H9 (cell line): ENCODE data around the gene CLDN2. TPM values are rescaled to one million over a fixed set of nuclear protein-coding genes. Genes with fewer than 3 reads are reported as not detected.

Experiments used
- DNase-seq: peaks from one replicate; pipeline ENCODE4 v3.0.0-alpha.2; 2017
- H2AFZ ChIP-seq: one replicate; pipeline ENCODE4 v1.6.1; 2013; ENCODE audit warnings: mild to moderate bottlenecking, low read length, control low read depth, moderate library complexity
- H2AK5ac ChIP-seq: 2 replicates; pipeline ENCODE4 v1.6.1; 2013; ENCODE audit warnings: low read length, control low read depth, mixed read lengths; ENCODE audit not compliant: insufficient read length
- H2BK120ac ChIP-seq: one replicate; pipeline ENCODE4 v1.6.1; 2013; ENCODE audit warnings: low read depth, mild to moderate bottlenecking, low read length, control low read depth, inconsistent platforms; ENCODE audit not compliant: poor library complexity, severe bottlenecking
- H2BK12ac ChIP-seq: 2 replicates; pipeline ENCODE4 v1.6.1; 2013; ENCODE audit warnings: low read length, control low read depth, mixed read lengths, low read depth; ENCODE audit not compliant: insufficient read length
- H2BK15ac ChIP-seq: 2 replicates; pipeline ENCODE4 v1.6.1; 2013; ENCODE audit warnings: low read depth, low read length, control low read depth
- H2BK20ac ChIP-seq: one replicate; pipeline ENCODE4 v1.6.1; 2013; ENCODE audit warnings: low read depth, mild to moderate bottlenecking, low read length, control low read depth, inconsistent platforms; ENCODE audit not compliant: poor library complexity, severe bottlenecking
- H2BK5ac ChIP-seq: 2 replicates; pipeline ENCODE4 v1.6.1; 2013; ENCODE audit warnings: low read length, control low read depth, mixed read lengths; ENCODE audit not compliant: insufficient read length
- H3K14ac ChIP-seq: 2 replicates; pipeline ENCODE4 v1.6.1; 2013; ENCODE audit warnings: low read length, control low read depth; ENCODE audit not compliant: insufficient read depth
- H3K18ac ChIP-seq: 2 replicates; pipeline ENCODE4 v1.6.1; 2013; ENCODE audit warnings: low read depth, mild to moderate bottlenecking, mixed read lengths, low read length, control low read depth; ENCODE audit not compliant: insufficient read length
- H3K23ac ChIP-seq: 2 replicates; pipeline ENCODE4 v1.6.1; 2013; ENCODE audit warnings: low read length, control low read depth, mixed read lengths, low read depth; ENCODE audit not compliant: insufficient read length
- H3K23me2 ChIP-seq: 2 replicates; pipeline ENCODE4 v1.6.1; 2013; ENCODE audit warnings: low read depth, mild to moderate bottlenecking, mixed read lengths, low read length, control low read depth; ENCODE audit not compliant: insufficient read length, poor library complexity, severe bottlenecking
- H3K27ac ChIP-seq: 2 replicates; pipeline ENCODE4 v1.5.1; 2013; ENCODE audit warnings: low read length, control low read depth, mixed read lengths, low read depth; ENCODE audit not compliant: insufficient read length
- H3K27me3 ChIP-seq: 2 replicates; pipeline ENCODE4 v1.6.1; 2013; ENCODE audit warnings: low read length, control low read depth, inconsistent platforms; ENCODE audit not compliant: insufficient read depth
- H3K4ac ChIP-seq: 2 replicates; pipeline ENCODE4 v1.6.1; 2013; ENCODE audit warnings: low read depth, mild to moderate bottlenecking, control low read depth, inconsistent platforms, low read length, moderate library complexity
- H3K4me1 ChIP-seq: 2 replicates; pipeline ENCODE4 v1.6.1; 2013; ENCODE audit warnings: low read length, control low read depth, inconsistent platforms; ENCODE audit not compliant: insufficient read depth
- H3K4me2 ChIP-seq: 2 replicates; pipeline ENCODE4 v1.6.1; 2013; ENCODE audit warnings: low read length, control low read depth, mixed read lengths; ENCODE audit not compliant: insufficient read length, insufficient read depth
- H3K56ac ChIP-seq: 2 replicates; pipeline ENCODE4 v1.6.1; 2013; ENCODE audit warnings: low read depth, mild to moderate bottlenecking, mixed read lengths, low read length, control low read depth; ENCODE audit not compliant: insufficient read length
- H3K79me1 ChIP-seq: 2 replicates; pipeline ENCODE4 v1.6.1; 2013; ENCODE audit warnings: low read depth, mild to moderate bottlenecking, moderate library complexity, low read length, control low read depth, inconsistent platforms; ENCODE audit not compliant: insufficient read depth, poor library complexity, severe bottlenecking
- H3K79me2 ChIP-seq: 2 replicates; pipeline ENCODE4 v1.6.1; 2013; ENCODE audit warnings: low read length, control low read depth, inconsistent platforms; ENCODE audit not compliant: insufficient read depth
- H3K9ac ChIP-seq: 2 replicates; pipeline ENCODE4 v1.6.1; 2013; ENCODE audit warnings: low read length, control low read depth, mixed read lengths; ENCODE audit not compliant: insufficient read length; ENCODE audit errors: extremely low read depth
- H3K9me3 ChIP-seq: one replicate; pipeline ENCODE4 v1.6.1; 2013; ENCODE audit warnings: low read depth, low read length, inconsistent platforms; ENCODE audit not compliant: control insufficient read depth
- H3T11ph ChIP-seq: one replicate; pipeline ENCODE4 v1.6.1; 2013; ENCODE audit warnings: mild to moderate bottlenecking, low read length, control low read depth, inconsistent platforms
- H4K20me1 ChIP-seq: one replicate; pipeline ENCODE4 v1.6.1; 2013; ENCODE audit not compliant: control insufficient read depth, insufficient read length, insufficient read depth
- H4K5ac ChIP-seq: 2 replicates; pipeline ENCODE4 v1.6.1; 2013; ENCODE audit warnings: low read depth, mild to moderate bottlenecking, mixed read lengths, low read length, control low read depth; ENCODE audit not compliant: insufficient read length
- H4K8ac ChIP-seq: replicated peaks from 2 replicates; pipeline ENCODE4 v1.6.1; 2013; ENCODE audit warnings: low read length, control low read depth, mixed read lengths, low read depth; ENCODE audit not compliant: insufficient read length
- H4K91ac ChIP-seq: 2 replicates; pipeline ENCODE4 v1.6.1; 2013; ENCODE audit warnings: low read depth, mild to moderate bottlenecking, moderate library complexity, mixed read lengths, low read length, control low read depth; ENCODE audit not compliant: insufficient read length
- H3K27ac Mint-ChIP-seq, 3 experiments: 2 replicates in 2 of 3; 3 replicates in 1 of 3; pipeline ENCODE4 v1.8.0; 2020 to 2021; ENCODE audit warnings: mixed read lengths in 3 of 3, mild to moderate bottlenecking in 1 of 3, moderate library complexity in 1 of 3
- H3K27me3 Mint-ChIP-seq: 2 replicates; pipeline ENCODE4 v1.8.0; 2021; ENCODE audit warnings: low read depth, mild to moderate bottlenecking, moderate library complexity, mixed read lengths
- H3K36me3 Mint-ChIP-seq, 3 experiments: 2 replicates in 2 of 3; 3 replicates in 1 of 3; pipeline ENCODE4 v1.8.0; 2020 to 2021; ENCODE audit warnings: low read depth in 3 of 3, mixed read lengths in 3 of 3; ENCODE audit not compliant: insufficient read depth in 1 of 3
- H3K4me1 Mint-ChIP-seq, 2 experiments: 2 replicates each; pipeline ENCODE4 v1.8.0; 2020; ENCODE audit warnings: mixed read lengths in 2 of 2
- H3K4me3 Mint-ChIP-seq, 2 experiments: 2 replicates in 1 of 2; 3 replicates in 1 of 2; pipeline ENCODE4 v1.8.0; 2020 to 2021; ENCODE audit warnings: mild to moderate bottlenecking in 2 of 2, mixed read lengths in 2 of 2, moderate library complexity in 1 of 2
- H3K9me3 Mint-ChIP-seq, 2 experiments: 2 replicates in 1 of 2; 3 replicates in 1 of 2; pipeline ENCODE4 v1.8.0; 2020; ENCODE audit warnings: mild to moderate bottlenecking in 2 of 2, mixed read lengths in 2 of 2, moderate library complexity in 1 of 2
- CTCF ChIP-seq: fragments of 200-600 bp; sonication (generic); conservative IDR thresholded peaks from 3 replicates; pipeline ENCODE4 v1.8.0; 2021; ENCODE audit warnings: antibody characterized with exemption, mild to moderate bottlenecking
- WGBS: extraction: QIAGEN DNeasy Blood & Tissue Kit; methylation state at CpG from one replicate; pipeline ENCODE4 v1.1.7; 2013; ENCODE audit warnings: missing lambda C conversion rate, low lambda C conversion rate, mixed read lengths; ENCODE audit not compliant: insufficient read length; ENCODE audit errors: extremely low coverage; 5-methylcytosine and 5-hydroxymethylcytosine counted together
- total RNA-seq: library from RNA; stranded (reverse); gene quantifications from 2 replicates; pipeline ENCODE4 v1.2.1, GENCODE V29; 2021

Gene CLDN2
- total RNA-seq, 1 experiment from 2014 or later = not detected

GRCh38 chrX:106951230-106951629 lies 31.0 kb downstream of the CLDN2 start:
- Histone ChIP-seq H2BK12ac (no peak overlapping the region), H3K9ac (no peak overlapping the region), H3K56ac (no peak overlapping the region), H3K4ac (no peak overlapping the region), H2BK20ac (no peak overlapping the region), H4K20me1 (no peaks in the 10 kb centered on the region), H3K27me3 (no peaks in the 10 kb centered on the region), H3K79me2 (no peaks in the 10 kb centered on the region), H4K91ac (no peak overlapping the region), H3K9me3 (no peaks in the 10 kb centered on the region), H2BK5ac (no peak overlapping the region), H2AK5ac (no peak overlapping the region), H3T11ph (no peak overlapping the region), H2BK120ac (no peak overlapping the region), H3K23me2 (no peaks in the 10 kb centered on the region), H4K8ac (no peak overlapping the region), H2BK15ac (no peak overlapping the region), H4K5ac (no peak overlapping the region), H3K4me1 (no peaks in the 10 kb centered on the region), H3K23ac (no peak overlapping the region), H3K4me2 (no peak overlapping the region), H3K79me1 (no peaks in the 10 kb centered on the region), H3K14ac (no peak overlapping the region), H3K18ac (no peak overlapping the region), H2AFZ (no peak overlapping the region), H3K27ac (no peak overlapping the region)
- no peak for DNase-seq
- no CpG with 5 or more reads among the region's 6 CpGs for WGBS
- Mint-ChIP-seq H3K4me3 (no peak overlapping the region), H3K9me3 (peaks cover 0 to 27% of the 10 kb centered on the region in 2 experiments; a peak in 1 of 5 replicates), H3K4me1 (no peaks in the 10 kb centered on the region), H3K36me3 (peaks cover 0 to 4% (median 0%) of the 10 kb centered on the region in 3 experiments; a peak in 2 of 7 replicates), H3K27me3 (no peaks in the 10 kb centered on the region), H3K27ac (no peak overlapping the region)
- no peak for TF ChIP-seq CTCF
